Measurements from ENCODE around the gene CRBN. TPM values are rescaled to one million over a fixed set of nuclear protein-coding genes. Genes with fewer than 3 reads are reported as not detected.

CRBN gene
- total and polyA plus RNA-seq, 9 of the 15 experiments (the other 6 are each of a cell fraction or from before 2014, with no cell fraction given) = 40.8 to 331 (median 57.4) TPM

GRCh38 chr3:3177861-3178497 lies 1.5 kb downstream of the CRBN start (continued):
- TF ChIP-seq ZMIZ1 (IDR thresholded peaks at IDR 0.05; ENCODE audit: low read depth in 2 of 2, low read length in 2 of 2) = no peak
- peak; percentile 83 for TF ChIP-seq SMARCA4 (IDR thresholded peaks at IDR 0.05)
- TF ChIP-seq ZNF3 (CRISPR knock-in tag; IDR thresholded peaks at IDR 0.05) = no peak
- TF ChIP-seq MAFK (IDR thresholded peaks at IDR 0.05; ENCODE audit: low read length) = 0 out of 2 replicates have a peak, but pooled peaks have one; percentile 20
- TF ChIP-seq SNIP1 (IDR thresholded peaks at IDR 0.05; ENCODE audit: low read depth) = no peak
- TF ChIP-seq MED1 (CRISPR knock-in tag; IDR thresholded peaks at IDR 0.05; ENCODE audit: borderline replicate concordance) = no peak
- no peak for TF ChIP-seq ZNF143 (CRISPR knock-in tag; IDR thresholded peaks at IDR 0.05)
- 0 out of 2 replicates have a peak, but pooled peaks have one; percentile 17 for TF ChIP-seq MTA2 (IDR thresholded peaks at IDR 0.05; ENCODE audit: low read depth)
- no peak for TF ChIP-seq ZNF24 (IDR thresholded peaks at IDR 0.05)
- no peak for TF ChIP-seq CREM (IDR thresholded peaks at IDR 0.05; ENCODE audit: low read depth)
- TF ChIP-seq STAT5B (CRISPR knock-in tag; IDR thresholded peaks at IDR 0.05) = no peak
- peak; percentile 24; the same call in 1 of the 2 replicates for TF ChIP-seq MAFG (tag; conservative IDR thresholded peaks at IDR 0.05)
- TF ChIP-seq NCOA4 (IDR thresholded peaks at IDR 0.05; ENCODE audit: partially characterized antibody) = no peak
- no peak for TF ChIP-seq ZBTB1 (CRISPR knock-in tag; IDR thresholded peaks at IDR 0.05; ENCODE audit: borderline replicate concordance, low read depth)
- TF ChIP-seq RFX1 (IDR thresholded peaks at IDR 0.05) = no peak
- TF ChIP-seq NFE2 (IDR thresholded peaks at IDR 0.05; ENCODE audit: low read depth) = peak; percentile 53
- TF ChIP-seq MCM5 (IDR thresholded peaks at IDR 0.05; ENCODE audit: low read depth) = no peak
- no peak for TF ChIP-seq MXI1 (IDR thresholded peaks at IDR 0.05; ENCODE audit: low read depth, low read length)
- TF ChIP-seq NFRKB (IDR thresholded peaks at IDR 0.05; ENCODE audit: low read depth) = no peak
- no peak for TF ChIP-seq SNAPC5 (CRISPR knock-in tag; IDR thresholded peaks at IDR 0.05)
- TF ChIP-seq NEUROD1 (IDR thresholded peaks at IDR 0.05; ENCODE audit: borderline replicate concordance, low read depth, low read length, partially characterized antibody) = no peak
- TF ChIP-seq BCL6 (CRISPR knock-in tag; IDR thresholded peaks at IDR 0.05) = no peak
- TF ChIP-seq GTF2E2 (tag; IDR thresholded peaks at IDR 0.05) = no peak
- no peak for TF ChIP-seq SPI1 (IDR thresholded peaks at IDR 0.05; ENCODE audit: borderline replicate concordance, low read depth, low read length)
- peak; percentile 56 for TF ChIP-seq JUN (IDR thresholded peaks at IDR 0.05; ENCODE audit: borderline replicate concordance, low read depth, low read length)
- no peak for TF ChIP-seq JUN (CRISPR knock-in tag; IDR thresholded peaks at IDR 0.05; ENCODE audit: borderline replicate concordance)
- no peak for TF ChIP-seq ZNF384 (IDR thresholded peaks at IDR 0.05; ENCODE audit: low read depth, low read length)

Data from K562 (cell line).